Panc1 (cell line): ENCODE results near the gene ZIC4. TPM values are rescaled to one million over a fixed set of nuclear protein-coding genes. Genes with fewer than 3 reads are reported as not detected.

Source experiments
- ATAC-seq: fragments of 200-7000 bp; cut with Tn5 transposase; 2 replicates; pipeline ENCODE4 v1.9.1; 2020; ENCODE audit warnings: mild to moderate bottlenecking, moderate library complexity
- BruUV-seq: library from RNA; stranded (reverse); fragments of 400-500 nt; replicated peaks from 2 replicates; lab custom pipeline; 2021; lab: Mats Ljungman, UMichigan
- CTCF ChIA-PET: fragments of 300-600 bp; sonication (Branson Sonifier 250); formaldehyde crosslinking; loops from one replicate; lab custom pipeline; 2022; ENCODE audit warnings: antibody characterized with exemption; lab: Charles Lee
- POLR2A ChIA-PET: fragments of 300-600 bp; sonication (Branson Sonifier 250); formaldehyde crosslinking; loops from one replicate; lab custom pipeline; 2022; ENCODE audit warnings: antibody characterized with exemption; lab: Charles Lee
- DNase-seq: peaks from one replicate; pipeline ENCODE4 v3.0.0-alpha.2; 2010; ENCODE audit warnings: low read depth, low spot score
- H3K27ac ChIP-seq: 2 replicates; pipeline ENCODE4 v1.5.1; 2011; ENCODE audit warnings: mild to moderate bottlenecking, low read length, inconsistent platforms
- H3K27me3 ChIP-seq: fragments of 200-500 bp; sonication (Bioruptor generic); 2 replicates; pipeline ENCODE4 v1.6.0; 2014; ENCODE audit warnings: low read length, inconsistent platforms; ENCODE audit not compliant: control insufficient read depth, insufficient read depth
- H3K36me3 ChIP-seq: fragments of 200-500 bp; sonication (Bioruptor generic); 2 replicates; pipeline ENCODE4 v1.5.1; 2014; ENCODE audit warnings: inconsistent platforms, mild to moderate bottlenecking, low read length, moderate library complexity; ENCODE audit not compliant: control insufficient read depth, insufficient read depth
- H3K4me1 ChIP-seq: 2 replicates; pipeline ENCODE4 v1.5.1; 2011; ENCODE audit warnings: inconsistent platforms, mild to moderate bottlenecking, low read length, moderate library complexity; ENCODE audit not compliant: control insufficient read depth, insufficient read depth
- H3K4me3 ChIP-seq, 2 experiments: 2 replicates each; pipeline ENCODE4 v1.5.1; 2011 to 2012; ENCODE audit warnings: low read depth in 2 of 2, low read length in 2 of 2, mild to moderate bottlenecking in 2 of 2, inconsistent platforms in 1 of 2, moderate library complexity in 1 of 2
- H3K9me3 ChIP-seq: fragments of 200-500 bp; sonication (Bioruptor generic); 2 replicates; pipeline ENCODE4 v1.5.1; 2014; ENCODE audit warnings: low read depth, mild to moderate bottlenecking, inconsistent platforms, low read length, moderate library complexity; ENCODE audit not compliant: control insufficient read depth, insufficient read depth
- CTCF ChIP-seq: fragments of 450-650 bp; IDR thresholded peaks from 2 replicates; pipeline ENCODE4 v1.5.1; 2017; ENCODE audit warnings: mild to moderate bottlenecking
- POLR2AphosphoS5 ChIP-seq: IDR thresholded peaks from 2 replicates; pipeline ENCODE4 v1.6.1; 2012; ENCODE audit warnings: mild to moderate bottlenecking, low read depth, low read length, moderate library complexity
- SIN3A ChIP-seq: IDR thresholded peaks from 2 replicates; pipeline ENCODE4 v1.6.1; 2012; ENCODE audit warnings: low read depth, mild to moderate bottlenecking, low read length, moderate library complexity, borderline replicate concordance; ENCODE audit not compliant: insufficient read depth
- TCF7L2 ChIP-seq: IDR thresholded peaks from 2 replicates; pipeline ENCODE4 v1.6.1; 2011; ENCODE audit warnings: mild to moderate bottlenecking, low read depth, low read length, inconsistent platforms
- in situ Hi-C: cut with HindIII; loops from 2 replicates; pipeline ENCODE4 v1.10.0; 2016; ENCODE audit warnings: low sequenced_read_pairs, low pct_unique_long_range_greater_than_20kb
- intact Hi-C: fragments of 100-400 bp; cut with micrococcal nuclease; formaldehyde crosslinking; loops from one replicate; pipeline ENCODE4 v1.10.0; 2022; ENCODE audit not compliant: unreplicated experiment
- total RNA-seq: library from RNA; stranded (reverse); gene quantifications from one replicate; pipeline ENCODE4 v1.2.1, GENCODE V29; 2021; ENCODE audit not compliant: unreplicated experiment
- TF ChIP-seq, protein P1 (sequence below), 2 experiments: IDR thresholded peaks; 2 replicates each; pipeline ENCODE4 v1.6.1; 2011 to 2012; ENCODE audit warnings: low read depth in 2 of 2, control low read depth in 1 of 2, low read length in 1 of 2, mild to moderate bottlenecking in 1 of 2, moderate library complexity in 1 of 2; ENCODE audit not compliant: insufficient read depth in 1 of 2

Gene ZIC4
- total RNA-seq, 1 experiment from 2014 or later = not detected

DNA sequence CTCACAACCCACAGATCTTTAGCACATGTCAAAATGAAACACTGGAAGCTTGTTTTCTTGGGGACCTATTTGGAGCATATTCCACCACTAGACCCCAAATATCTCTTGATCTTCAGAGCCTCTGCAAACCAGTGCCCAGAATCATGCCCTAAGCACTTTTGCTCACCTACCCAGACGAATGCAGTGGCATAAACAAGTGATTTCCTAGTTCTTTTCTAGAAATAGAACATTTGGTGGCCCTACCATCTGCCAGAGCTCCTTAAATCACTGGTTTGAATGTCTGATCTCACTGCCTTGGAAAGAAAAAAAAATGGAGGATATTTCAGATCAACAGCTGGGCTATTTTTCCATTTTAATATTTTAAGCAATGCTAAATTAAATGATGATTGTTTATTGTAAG is 5.3 kb downstream of the ZIC4 start:
- no peak for DNase-seq
- H3K9me3 ChIP-seq = no peaks in the 10 kb centered on the region
- intact Hi-C loops = no loop called here
- no peaks in the 10 kb centered on the region for H3K4me1 ChIP-seq
- ChIA-PET CTCF (no interaction called here), POLR2A (no interaction called here)
- no TSS peak for BruUV-seq
- H3K36me3 ChIP-seq = no peaks in the 10 kb centered on the region
- H3K4me3 ChIP-seq = no peak overlapping the region
- TF ChIP-seq SIN3A = no peak
- no peak for TF ChIP-seq CTCF
- TF ChIP-seq, protein P1, sequence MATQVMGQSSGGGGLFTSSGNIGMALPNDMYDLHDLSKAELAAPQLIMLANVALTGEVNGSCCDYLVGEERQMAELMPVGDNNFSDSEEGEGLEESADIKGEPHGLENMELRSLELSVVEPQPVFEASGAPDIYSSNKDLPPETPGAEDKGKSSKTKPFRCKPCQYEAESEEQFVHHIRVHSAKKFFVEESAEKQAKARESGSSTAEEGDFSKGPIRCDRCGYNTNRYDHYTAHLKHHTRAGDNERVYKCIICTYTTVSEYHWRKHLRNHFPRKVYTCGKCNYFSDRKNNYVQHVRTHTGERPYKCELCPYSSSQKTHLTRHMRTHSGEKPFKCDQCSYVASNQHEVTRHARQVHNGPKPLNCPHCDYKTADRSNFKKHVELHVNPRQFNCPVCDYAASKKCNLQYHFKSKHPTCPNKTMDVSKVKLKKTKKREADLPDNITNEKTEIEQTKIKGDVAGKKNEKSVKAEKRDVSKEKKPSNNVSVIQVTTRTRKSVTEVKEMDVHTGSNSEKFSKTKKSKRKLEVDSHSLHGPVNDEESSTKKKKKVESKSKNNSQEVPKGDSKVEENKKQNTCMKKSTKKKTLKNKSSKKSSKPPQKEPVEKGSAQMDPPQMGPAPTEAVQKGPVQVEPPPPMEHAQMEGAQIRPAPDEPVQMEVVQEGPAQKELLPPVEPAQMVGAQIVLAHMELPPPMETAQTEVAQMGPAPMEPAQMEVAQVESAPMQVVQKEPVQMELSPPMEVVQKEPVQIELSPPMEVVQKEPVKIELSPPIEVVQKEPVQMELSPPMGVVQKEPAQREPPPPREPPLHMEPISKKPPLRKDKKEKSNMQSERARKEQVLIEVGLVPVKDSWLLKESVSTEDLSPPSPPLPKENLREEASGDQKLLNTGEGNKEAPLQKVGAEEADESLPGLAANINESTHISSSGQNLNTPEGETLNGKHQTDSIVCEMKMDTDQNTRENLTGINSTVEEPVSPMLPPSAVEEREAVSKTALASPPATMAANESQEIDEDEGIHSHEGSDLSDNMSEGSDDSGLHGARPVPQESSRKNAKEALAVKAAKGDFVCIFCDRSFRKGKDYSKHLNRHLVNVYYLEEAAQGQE (IDR thresholded peaks at IDR 0.05; ENCODE audit: insufficient read depth in 1 of 2, low read depth in 2 of 2, low read length in 1 of 2) = no peak
- no peak for TF ChIP-seq TCF7L2
- TF ChIP-seq POLR2AphosphoS5 = no peak
- in situ Hi-C loops = no loop called here
- no peak overlapping the region for H3K27ac ChIP-seq
- ATAC-seq = no peak
- H3K27me3 ChIP-seq = no peaks in the 10 kb centered on the region

DNA sequence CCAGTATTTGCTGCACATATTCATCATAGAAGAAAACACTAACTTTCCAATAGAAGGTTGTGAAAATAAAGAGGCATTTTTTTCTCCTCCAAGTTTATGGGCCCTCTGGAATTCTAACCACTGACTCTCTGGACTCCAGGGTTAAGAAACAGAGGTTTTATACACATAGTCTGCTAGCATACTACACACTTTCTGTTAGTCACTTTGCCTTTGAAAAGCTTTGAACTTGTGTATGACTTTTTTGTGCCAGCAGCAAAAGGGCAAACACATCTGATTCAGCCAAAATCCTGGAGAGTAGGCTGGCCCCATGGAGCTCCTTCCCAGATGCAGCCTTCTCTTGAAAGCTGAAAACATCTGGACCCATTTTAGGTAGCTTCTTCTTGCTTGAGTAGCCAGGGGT is 6.2 kb downstream of the ZIC4 start:
- no peak overlapping the region for H3K27ac ChIP-seq
- no peaks in the 10 kb centered on the region for H3K4me1 ChIP-seq
- no peaks in the 10 kb centered on the region for H3K27me3 ChIP-seq
- BruUV-seq = no TSS peak
- no peak for TF ChIP-seq SIN3A
- TF ChIP-seq TCF7L2 = no peak
- intact Hi-C loops (no loop called here), in situ Hi-C loops (no loop called here)
- ATAC-seq = no peak
- CTCF ChIA-PET = no interaction called here
- no peak overlapping the region for H3K4me3 ChIP-seq
- POLR2A ChIA-PET = no interaction called here
- H3K9me3 ChIP-seq = 0 out of 2 replicates have a peak, but pooled peaks cover 2% of the 10 kb centered on the region
- no peaks in the 10 kb centered on the region for H3K36me3 ChIP-seq
- no peak for DNase-seq

DNA sequence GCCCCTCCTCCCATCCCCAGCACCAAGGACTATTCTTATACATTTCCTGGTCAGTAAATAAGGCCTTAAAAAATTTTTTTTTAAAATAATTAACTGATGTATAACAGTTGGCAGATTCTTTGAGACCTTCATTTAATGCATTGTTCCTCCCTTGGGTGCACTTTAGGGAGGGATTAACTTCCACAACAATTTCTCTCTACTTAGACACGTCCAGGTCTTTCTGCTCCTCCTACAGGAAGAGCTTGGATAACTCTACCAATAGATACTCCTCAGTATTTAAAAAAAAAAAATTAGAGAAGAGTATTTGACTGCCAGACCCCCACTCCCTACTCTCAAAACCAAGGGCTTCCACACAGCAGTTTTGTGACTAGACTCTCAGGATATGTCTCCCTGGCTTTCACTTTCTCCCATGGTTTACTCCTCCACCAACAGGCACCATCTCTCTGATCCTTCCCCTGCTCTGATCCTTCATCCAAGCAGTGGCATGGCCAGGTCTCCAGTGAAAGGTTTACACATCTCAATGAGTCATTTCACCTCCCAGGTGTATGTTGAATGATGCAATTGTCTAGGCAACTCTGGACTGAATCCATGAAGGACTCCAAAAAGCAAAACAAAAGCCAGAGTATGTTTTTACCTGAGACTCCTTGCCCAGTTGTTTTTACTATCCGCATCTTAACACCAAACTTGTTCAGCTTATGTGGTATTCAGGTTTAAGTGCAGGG is 7.4 kb downstream of the ZIC4 start:
- ChIA-PET POLR2A (no interaction called here), CTCF (no interaction called here)
- ATAC-seq (no peak), DNase-seq (no peak)
- no peaks in the 10 kb centered on the region for H3K36me3 ChIP-seq
- no peak overlapping the region for H3K27ac ChIP-seq
- no peak overlapping the region for H3K4me3 ChIP-seq
- 0 out of 2 replicates have a peak, but pooled peaks cover 2% of the 10 kb centered on the region for H3K9me3 ChIP-seq
- intact Hi-C loops = no loop called here
- no TSS peak for BruUV-seq
- in situ Hi-C loops = no loop called here
- TF ChIP-seq CTCF (no peak), TCF7L2 (no peak), SIN3A (no peak), POLR2AphosphoS5 (no peak)
- TF ChIP-seq, protein P1 (IDR thresholded peaks at IDR 0.05; ENCODE audit: insufficient read depth in 1 of 2, low read depth in 2 of 2, low read length in 1 of 2) = no peak
- H3K4me1 ChIP-seq = no peaks in the 10 kb centered on the region
- H3K27me3 ChIP-seq = no peaks in the 10 kb centered on the region
